Panc1 (cell line): ENCODE measurements around the gene EYS. TPM values are rescaled to one million over a fixed set of nuclear protein-coding genes. Genes with fewer than 3 reads are reported as not detected.

Experiments used
- ATAC-seq: fragments of 200-7000 bp; cut with Tn5 transposase; 2 replicates; pipeline ENCODE4 v1.9.1; 2020; ENCODE audit warnings: mild to moderate bottlenecking, moderate library complexity
- BruUV-seq: library from RNA; stranded (reverse); fragments of 400-500 nt; replicated peaks from 2 replicates; lab custom pipeline; 2021; lab: Mats Ljungman, UMichigan
- CTCF ChIA-PET: fragments of 300-600 bp; sonication (Branson Sonifier 250); formaldehyde crosslinking; loops from one replicate; lab custom pipeline; 2022; ENCODE audit warnings: antibody characterized with exemption; lab: Charles Lee
- POLR2A ChIA-PET: fragments of 300-600 bp; sonication (Branson Sonifier 250); formaldehyde crosslinking; loops from one replicate; lab custom pipeline; 2022; ENCODE audit warnings: antibody characterized with exemption; lab: Charles Lee
- DNase-seq: peaks from one replicate; pipeline ENCODE4 v3.0.0-alpha.2; 2010; ENCODE audit warnings: low read depth, low spot score
- H3K27ac ChIP-seq: 2 replicates; pipeline ENCODE4 v1.5.1; 2011; ENCODE audit warnings: mild to moderate bottlenecking, low read length, inconsistent platforms
- H3K27me3 ChIP-seq: fragments of 200-500 bp; sonication (Bioruptor generic); 2 replicates; pipeline ENCODE4 v1.6.0; 2014; ENCODE audit warnings: low read length, inconsistent platforms; ENCODE audit not compliant: control insufficient read depth, insufficient read depth
- H3K36me3 ChIP-seq: fragments of 200-500 bp; sonication (Bioruptor generic); 2 replicates; pipeline ENCODE4 v1.5.1; 2014; ENCODE audit warnings: inconsistent platforms, mild to moderate bottlenecking, low read length, moderate library complexity; ENCODE audit not compliant: control insufficient read depth, insufficient read depth
- H3K4me1 ChIP-seq: 2 replicates; pipeline ENCODE4 v1.5.1; 2011; ENCODE audit warnings: inconsistent platforms, mild to moderate bottlenecking, low read length, moderate library complexity; ENCODE audit not compliant: control insufficient read depth, insufficient read depth
- H3K4me3 ChIP-seq, 2 experiments: 2 replicates each; pipeline ENCODE4 v1.5.1; 2011 to 2012; ENCODE audit warnings: low read depth in 2 of 2, low read length in 2 of 2, mild to moderate bottlenecking in 2 of 2, inconsistent platforms in 1 of 2, moderate library complexity in 1 of 2
- H3K9me3 ChIP-seq: fragments of 200-500 bp; sonication (Bioruptor generic); 2 replicates; pipeline ENCODE4 v1.5.1; 2014; ENCODE audit warnings: low read depth, mild to moderate bottlenecking, inconsistent platforms, low read length, moderate library complexity; ENCODE audit not compliant: control insufficient read depth, insufficient read depth
- CTCF ChIP-seq: fragments of 450-650 bp; IDR thresholded peaks from 2 replicates; pipeline ENCODE4 v1.5.1; 2017; ENCODE audit warnings: mild to moderate bottlenecking
- POLR2AphosphoS5 ChIP-seq: IDR thresholded peaks from 2 replicates; pipeline ENCODE4 v1.6.1; 2012; ENCODE audit warnings: mild to moderate bottlenecking, low read depth, low read length, moderate library complexity
- REST ChIP-seq, 2 experiments: IDR thresholded peaks; 2 replicates each; pipeline ENCODE4 v1.6.1; 2011 to 2012; ENCODE audit warnings: low read depth in 2 of 2, control low read depth in 1 of 2, low read length in 1 of 2, mild to moderate bottlenecking in 1 of 2, moderate library complexity in 1 of 2; ENCODE audit not compliant: insufficient read depth in 1 of 2
- SIN3A ChIP-seq: IDR thresholded peaks from 2 replicates; pipeline ENCODE4 v1.6.1; 2012; ENCODE audit warnings: low read depth, mild to moderate bottlenecking, low read length, moderate library complexity, borderline replicate concordance; ENCODE audit not compliant: insufficient read depth
- TCF7L2 ChIP-seq: IDR thresholded peaks from 2 replicates; pipeline ENCODE4 v1.6.1; 2011; ENCODE audit warnings: mild to moderate bottlenecking, low read depth, low read length, inconsistent platforms
- in situ Hi-C: cut with HindIII; loops from 2 replicates; pipeline ENCODE4 v1.10.0; 2016; ENCODE audit warnings: low sequenced_read_pairs, low pct_unique_long_range_greater_than_20kb
- intact Hi-C: fragments of 100-400 bp; cut with micrococcal nuclease; formaldehyde crosslinking; loops from one replicate; pipeline ENCODE4 v1.10.0; 2022; ENCODE audit not compliant: unreplicated experiment
- total RNA-seq: library from RNA; stranded (reverse); gene quantifications from one replicate; pipeline ENCODE4 v1.2.1, GENCODE V29; 2021; ENCODE audit not compliant: unreplicated experiment

Gene EYS
- total RNA-seq, 1 experiment from 2014 or later = not detected

- ChIA-PET POLR2A (no interaction called here), CTCF (no interaction called here)
- DNase-seq (no peak), ATAC-seq (no peak)
- Histone ChIP-seq H3K27me3 (no peaks in the 10 kb centered on the region), H3K4me3 (no peak overlapping the region), H3K36me3 (no peaks in the 10 kb centered on the region), H3K27ac (no peak overlapping the region), H3K9me3 (no peaks in the 10 kb centered on the region), H3K4me1 (no peaks in the 10 kb centered on the region)
- no TSS peak for BruUV-seq
- intact Hi-C loops = no loop called here
- in situ Hi-C loops = no loop called here
- TF ChIP-seq TCF7L2 = no peak
- TF ChIP-seq CTCF = no peak
- no peak for TF ChIP-seq POLR2AphosphoS5
- TF ChIP-seq SIN3A = no peak
- no peak for TF ChIP-seq REST (IDR thresholded peaks at IDR 0.05; ENCODE audit: insufficient read depth in 1 of 2, low read depth in 2 of 2, low read length in 1 of 2)
These were observed 38.6 kb upstream of the EYS start for GRCh38 chr6:65745614-65746013.

GRCh38 chr6:65728879-65729479, 22.0 kb upstream of the EYS start:
- no peaks in the 10 kb centered on the region for H3K9me3 ChIP-seq
- BruUV-seq = no TSS peak
- H3K4me3 ChIP-seq = no peak overlapping the region
- no peaks in the 10 kb centered on the region for H3K4me1 ChIP-seq
- TF ChIP-seq TCF7L2 (no peak), CTCF (no peak), SIN3A (no peak), POLR2AphosphoS5 (no peak), REST (IDR thresholded peaks at IDR 0.05; ENCODE audit: insufficient read depth in 1 of 2, low read depth in 2 of 2, low read length in 1 of 2) (no peak)
- H3K27me3 ChIP-seq = no peaks in the 10 kb centered on the region
- H3K36me3 ChIP-seq = no peaks in the 10 kb centered on the region
- no peak overlapping the region for H3K27ac ChIP-seq
- no peak for DNase-seq
- ATAC-seq = no peak
- intact Hi-C loops (no loop called here), in situ Hi-C loops (no loop called here)
- POLR2A ChIA-PET = no interaction called here
- CTCF ChIA-PET = no interaction called here
